Measurements from ENCODE around the gene HDAC5. TPM values are rescaled to one million over a fixed set of nuclear protein-coding genes. Genes with fewer than 3 reads are reported as not detected.

The HDAC5 gene
- total and polyA plus RNA-seq, 2 of the 8 experiments (the other 6 are each of a cell fraction or from before 2014, with no cell fraction given): 48.5 to 54.4 TPM

DNA sequence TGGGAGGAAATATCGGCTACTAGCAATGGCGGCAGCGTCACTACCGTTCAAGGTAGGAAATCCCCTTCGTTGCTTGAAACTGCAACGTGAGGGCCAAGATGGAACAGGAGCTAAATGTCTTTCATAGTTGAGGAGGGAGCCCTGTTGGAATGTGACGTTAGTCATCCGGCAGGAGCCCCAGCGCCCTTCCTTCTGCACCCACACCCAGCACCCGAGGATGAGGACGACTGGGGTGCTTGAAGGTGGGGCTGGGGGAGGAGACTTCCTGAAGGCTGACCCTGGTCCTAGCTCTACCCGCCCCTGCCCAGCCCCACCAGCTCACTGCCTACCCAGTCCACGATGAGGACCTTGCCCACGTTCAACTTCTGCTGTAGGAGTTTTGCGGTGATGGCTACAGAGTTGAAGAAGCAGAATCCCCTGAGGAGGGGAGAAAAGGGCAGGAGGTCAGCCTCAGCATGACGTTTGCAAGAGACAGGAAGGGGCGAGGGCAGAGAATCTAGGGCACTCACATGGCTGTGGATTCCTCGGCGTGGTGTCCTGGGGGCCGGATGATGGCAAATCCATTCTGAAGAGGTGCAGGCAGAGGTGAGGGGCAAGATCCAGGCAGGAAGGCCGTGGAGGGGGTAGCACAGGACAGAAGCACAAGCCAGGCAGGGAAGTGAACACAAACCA lies 41.0 kb downstream of the HDAC5 start (continued):
- TF ChIP-seq, protein P1, sequence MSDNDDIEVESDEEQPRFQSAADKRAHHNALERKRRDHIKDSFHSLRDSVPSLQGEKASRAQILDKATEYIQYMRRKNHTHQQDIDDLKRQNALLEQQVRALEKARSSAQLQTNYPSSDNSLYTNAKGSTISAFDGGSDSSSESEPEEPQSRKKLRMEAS (IDR thresholded peaks at IDR 0.05): no peak
- TF ChIP-seq CHD2 (IDR thresholded peaks at IDR 0.05; ENCODE audit: low read length): no peak

All from H1 (cell line).